Stomach (tissue), 4 donors: ENCODE results near the gene SH3PXD2A.

Experiments used
- CTCF ChIP-seq, 7 experiments: fragments of 450-650 bp in 4 of 7; fragments of 200-600 bp in 3 of 7; sonication (generic) in 3 of 7; IDR thresholded peaks; one replicate each; pipeline ENCODE4 v1.5.1; 2016 to 2019; ENCODE audit warnings: antibody characterized with exemption in 7 of 7, control low read depth in 2 of 7, mild to moderate bottlenecking in 1 of 7
- EP300 ChIP-seq: sonication (generic); formaldehyde crosslinking; IDR thresholded peaks from one replicate; pipeline ENCODE4 v1.6.1; 2017; ENCODE audit warnings: antibody characterized with exemption
- POLR2A ChIP-seq, 4 donors: fragments of 450-650 bp; IDR thresholded peaks; one replicate each; pipeline ENCODE4 v1.6.1; 2016; ENCODE audit warnings: antibody characterized with exemption in 4 of 4, control low read depth in 2 of 4, mild to moderate bottlenecking in 1 of 4, moderate library complexity in 1 of 4
- POLR2AphosphoS5 ChIP-seq, 3 donors: sonication (generic); formaldehyde crosslinking; IDR thresholded peaks; one replicate each; pipeline ENCODE4 v1.6.1; 2016; ENCODE audit warnings: antibody characterized with exemption in 3 of 3

DNA sequence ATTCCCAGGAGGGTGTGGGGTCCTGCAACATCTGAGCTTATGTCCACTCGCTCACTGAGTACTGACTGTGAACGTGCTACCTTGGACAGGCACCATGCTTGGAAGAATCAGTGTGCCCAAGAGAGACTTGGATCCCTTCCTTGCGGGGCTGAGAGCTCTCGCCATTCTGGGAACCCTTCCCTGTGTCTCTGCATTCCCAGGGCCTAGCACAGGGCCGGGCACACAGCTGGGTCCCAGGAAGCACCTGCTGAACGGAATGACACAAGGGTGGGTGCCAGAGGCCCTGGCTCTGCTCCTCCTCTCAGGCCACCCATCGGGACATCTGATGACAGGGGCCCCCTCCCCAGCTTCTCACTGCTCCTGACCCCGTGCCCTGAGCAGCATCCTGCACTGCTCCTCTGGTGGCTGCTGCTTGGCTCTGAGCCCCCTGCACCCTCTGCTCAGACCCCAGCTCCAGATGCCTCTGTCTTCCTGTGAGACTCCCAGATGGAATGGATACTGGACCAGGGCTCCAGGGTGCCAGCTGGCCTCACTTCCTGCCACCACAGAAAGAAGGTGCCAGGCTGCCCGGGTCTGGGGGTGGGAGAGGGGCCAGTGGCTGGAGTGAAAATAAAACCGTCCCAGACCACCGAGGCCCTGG is 232.3 kb downstream of the SH3PXD2A start:
- TF ChIP-seq CTCF (IDR thresholded peaks at IDR 0.05) (no peak), EP300 (no peak), POLR2AphosphoS5 (IDR thresholded peaks at IDR 0.05) (no peak), POLR2A (IDR thresholded peaks at IDR 0.05) (no peak)
